ENCODE measurements around the gene CCDC144A. TPM values are rescaled to one million over a fixed set of nuclear protein-coding genes. Genes with fewer than 3 reads are reported as not detected.

The CCDC144A gene
- total RNA-seq, 2 experiments from 2014 or later, result 0.03 to 0.36 TPM

DNA sequence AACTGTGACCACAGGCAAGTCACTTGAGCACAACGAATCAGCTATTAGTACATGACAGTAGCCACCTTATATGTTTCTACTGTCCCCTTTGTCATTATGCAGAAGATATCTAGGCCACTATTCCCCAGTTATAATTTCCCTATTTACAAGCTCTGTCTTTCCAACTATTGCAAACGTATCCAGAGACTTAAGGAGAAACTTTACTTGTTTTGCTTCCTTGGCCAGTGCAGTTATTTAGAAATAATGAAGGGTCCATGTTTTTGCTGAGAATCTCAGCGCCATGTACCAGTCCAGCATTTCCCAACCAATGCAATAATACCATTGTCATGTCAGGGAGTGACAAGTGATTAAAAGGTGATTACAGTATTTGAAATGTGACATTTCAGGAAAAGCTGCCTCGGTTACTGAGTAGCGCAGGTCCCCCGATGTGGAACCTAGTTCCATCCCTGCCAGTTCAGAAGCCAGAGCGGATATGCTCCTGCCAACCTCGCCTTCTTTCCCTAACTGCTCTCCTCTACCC lies 37.1 kb upstream of the CCDC144A start:
- H3K27ac ChIP-seq (ENCODE audit: low read depth, low read length, poor library complexity, severe bottlenecking), result no peak overlapping the region
- no peaks in the 10 kb centered on the region for H4K20me1 ChIP-seq (ENCODE audit: insufficient read depth, low read length)
- no peaks in the 10 kb centered on the region for H3K79me2 ChIP-seq (ENCODE audit: insufficient read depth, low read depth, low read length)
- H3K36me3 ChIP-seq (ENCODE audit: insufficient read depth, low read length), result no peaks in the 10 kb centered on the region
- DNase-seq (ENCODE audit: low spot score), result peak; percentile 4
- H3K4me2 ChIP-seq (ENCODE audit: low read length), result peak overlapping the region; percentile 77
- TF ChIP-seq EZH2phosphoT487 (IDR thresholded peaks at IDR 0.05; ENCODE audit: borderline replicate concordance, low read depth, low read length), result no peak
- TF ChIP-seq, protein P1, sequence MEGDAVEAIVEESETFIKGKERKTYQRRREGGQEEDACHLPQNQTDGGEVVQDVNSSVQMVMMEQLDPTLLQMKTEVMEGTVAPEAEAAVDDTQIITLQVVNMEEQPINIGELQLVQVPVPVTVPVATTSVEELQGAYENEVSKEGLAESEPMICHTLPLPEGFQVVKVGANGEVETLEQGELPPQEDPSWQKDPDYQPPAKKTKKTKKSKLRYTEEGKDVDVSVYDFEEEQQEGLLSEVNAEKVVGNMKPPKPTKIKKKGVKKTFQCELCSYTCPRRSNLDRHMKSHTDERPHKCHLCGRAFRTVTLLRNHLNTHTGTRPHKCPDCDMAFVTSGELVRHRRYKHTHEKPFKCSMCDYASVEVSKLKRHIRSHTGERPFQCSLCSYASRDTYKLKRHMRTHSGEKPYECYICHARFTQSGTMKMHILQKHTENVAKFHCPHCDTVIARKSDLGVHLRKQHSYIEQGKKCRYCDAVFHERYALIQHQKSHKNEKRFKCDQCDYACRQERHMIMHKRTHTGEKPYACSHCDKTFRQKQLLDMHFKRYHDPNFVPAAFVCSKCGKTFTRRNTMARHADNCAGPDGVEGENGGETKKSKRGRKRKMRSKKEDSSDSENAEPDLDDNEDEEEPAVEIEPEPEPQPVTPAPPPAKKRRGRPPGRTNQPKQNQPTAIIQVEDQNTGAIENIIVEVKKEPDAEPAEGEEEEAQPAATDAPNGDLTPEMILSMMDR (conservative IDR thresholded peaks at IDR 0.05; ENCODE audit: low read length), result no peak
- intact Hi-C loops (cut with micrococcal nuclease; ENCODE audit: unreplicated experiment), result loop anchor here (5.0 to 10.0 kb wide), 2 partner anchors 118 to 584 kb away; partner anchors contain the start of gene FLCN
- H2AFZ ChIP-seq (ENCODE audit: low read length), result peak overlapping the region; percentile 91
- BruUV-seq (replicated peaks), result no TSS peak
- ChIA-PET POLR2A (interaction anchor here (0.8 kb wide), 1 partner anchor 22 kb away, joined by 3 read pairs; no protein-coding TSS in a partner anchor), CTCF (ENCODE audit: unreplicated experiment) (no interaction called here)
- peaks cover 6% of the 10 kb centered on the region for H3K4me1 ChIP-seq (ENCODE audit: insufficient read depth, low read length, poor library complexity, severe bottlenecking)
- H3K9me2 ChIP-seq (ENCODE audit: insufficient read depth, low read length), result no peaks in the 10 kb centered on the region
- 0 out of 2 replicates have a peak, but pooled peaks cover 8% of the 10 kb centered on the region for H3K9me3 ChIP-seq (ENCODE audit: low read length)
- H3K4me3 ChIP-seq (ENCODE audit: low read depth, low read length, poor library complexity, severe bottlenecking), result peak overlapping the region; percentile 84

DNA sequence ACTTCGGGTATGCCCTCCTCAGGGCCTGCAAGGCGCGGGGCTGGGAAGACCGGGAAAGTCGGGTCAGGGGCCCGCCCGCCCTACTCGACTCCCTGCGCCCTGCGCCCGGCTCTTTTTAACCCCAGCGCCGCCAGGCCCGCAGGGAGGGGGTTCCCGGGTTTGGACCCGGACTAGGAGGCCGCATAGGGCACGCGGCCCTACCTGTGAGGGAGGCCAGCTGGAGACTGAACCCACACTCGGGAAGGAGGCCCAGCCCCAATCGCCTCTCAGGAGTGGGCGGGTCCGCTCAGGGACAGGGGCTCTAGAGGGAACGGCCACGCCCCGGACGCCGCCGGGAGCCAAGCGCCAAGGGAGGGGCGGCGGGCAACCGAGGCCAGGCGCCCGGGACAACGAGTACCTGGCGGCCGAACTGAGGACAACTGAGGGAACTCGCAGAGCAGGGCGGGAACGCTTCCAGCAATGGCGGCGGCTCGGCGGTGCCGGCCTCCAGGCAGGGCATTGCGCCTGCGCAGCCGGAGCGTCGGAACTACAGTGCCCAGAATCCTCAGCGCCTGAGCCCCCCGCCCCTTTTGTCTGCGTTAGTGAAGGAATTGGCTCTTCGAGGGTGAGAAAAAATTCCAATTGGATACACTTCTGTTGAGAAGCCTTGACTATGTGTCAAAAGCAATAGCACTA lies 36.5 kb upstream of the CCDC144A start, which contains the start of gene ZNF624:
Gene ZNF624 (minus strand): TSS at position 484 of the 675 bp plus-strand sequence.
- H3K9me2 ChIP-seq (ENCODE audit: insufficient read depth, low read length), result no peaks in the 10 kb centered on the region
- peak within 1 kb of the TSS; percentile 91 for H2AFZ ChIP-seq (ENCODE audit: low read length)
- no TSS peak for BruUV-seq (replicated peaks)
- POLR2A ChIA-PET, result no interaction called here
- peak; percentile 93 for DNase-seq (ENCODE audit: low spot score)
- no peaks in the 10 kb centered on the region for H3K79me2 ChIP-seq (ENCODE audit: insufficient read depth, low read depth, low read length)
- intact Hi-C loops (cut with micrococcal nuclease; ENCODE audit: unreplicated experiment), result loop anchor here (5.0 to 10.0 kb wide), 2 partner anchors 119 to 584 kb away; partner anchors contain the start of gene FLCN
- 0 out of 2 replicates have a peak, but pooled peaks cover 8% of the 10 kb centered on the region for H3K9me3 ChIP-seq (ENCODE audit: low read length)
- CTCF ChIA-PET (ENCODE audit: unreplicated experiment), result no interaction called here
- H3K4me3 ChIP-seq (ENCODE audit: low read depth, low read length, poor library complexity, severe bottlenecking), result peak within 1 kb of the TSS; percentile 84
- peaks cover 6% of the 10 kb centered on the region for H3K4me1 ChIP-seq (ENCODE audit: insufficient read depth, low read length, poor library complexity, severe bottlenecking)
- no peaks in the 10 kb centered on the region for H3K36me3 ChIP-seq (ENCODE audit: insufficient read depth, low read length)
- TF ChIP-seq EZH2phosphoT487 (IDR thresholded peaks at IDR 0.05; ENCODE audit: borderline replicate concordance, low read depth, low read length), result no peak
- TF ChIP-seq, protein P1 (conservative IDR thresholded peaks at IDR 0.05; ENCODE audit: low read length), result no peak
- H3K4me2 ChIP-seq (ENCODE audit: low read length), result peak within 1 kb of the TSS; percentile 77
- peak within 1 kb of the TSS; percentile 38 for H3K27ac ChIP-seq (ENCODE audit: low read depth, low read length, poor library complexity, severe bottlenecking)
- H4K20me1 ChIP-seq (ENCODE audit: insufficient read depth, low read length), result no peaks in the 10 kb centered on the region

DNA sequence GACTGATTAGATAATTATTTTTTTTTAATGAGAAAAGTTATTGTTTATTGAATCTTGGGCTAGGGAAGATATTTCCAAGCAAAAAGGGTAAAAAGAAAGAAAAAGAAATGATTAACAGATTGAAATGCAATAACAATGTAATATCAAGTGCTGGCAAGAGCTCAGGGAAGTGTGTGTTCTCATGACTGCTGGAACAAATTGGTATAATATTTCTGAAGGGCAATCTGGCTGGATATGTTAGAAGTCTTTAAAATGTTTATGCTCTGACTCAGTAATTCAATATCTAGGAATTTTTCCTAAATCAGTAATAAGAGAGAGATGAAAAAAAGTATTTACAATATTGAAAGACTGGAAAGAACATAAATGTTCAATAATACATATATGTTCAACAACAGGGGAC lies 28.8 kb upstream of the CCDC144A start:
- no peak overlapping the region for H2AFZ ChIP-seq (ENCODE audit: low read length)
- H3K4me1 ChIP-seq (ENCODE audit: insufficient read depth, low read length, poor library complexity, severe bottlenecking), result no peaks in the 10 kb centered on the region
- H3K27ac ChIP-seq (ENCODE audit: low read depth, low read length, poor library complexity, severe bottlenecking), result no peak overlapping the region
- H3K4me3 ChIP-seq (ENCODE audit: low read depth, low read length, poor library complexity, severe bottlenecking), result no peak overlapping the region
- no peaks in the 10 kb centered on the region for H3K9me2 ChIP-seq (ENCODE audit: insufficient read depth, low read length)
- no peak for TF ChIP-seq EZH2phosphoT487 (IDR thresholded peaks at IDR 0.05; ENCODE audit: borderline replicate concordance, low read depth, low read length)
- TF ChIP-seq, protein P1 (conservative IDR thresholded peaks at IDR 0.05; ENCODE audit: low read length), result no peak
- POLR2A ChIA-PET, result no interaction called here
- no peak for DNase-seq (ENCODE audit: low spot score)
- no peaks in the 10 kb centered on the region for H3K79me2 ChIP-seq (ENCODE audit: insufficient read depth, low read depth, low read length)
- no TSS peak for BruUV-seq (replicated peaks)
- intact Hi-C loops (cut with micrococcal nuclease; ENCODE audit: unreplicated experiment), result no loop called here
- H3K4me2 ChIP-seq (ENCODE audit: low read length), result no peak overlapping the region
- no peaks in the 10 kb centered on the region for H3K36me3 ChIP-seq (ENCODE audit: insufficient read depth, low read length)
- CTCF ChIA-PET (ENCODE audit: unreplicated experiment), result no interaction called here
- no peaks in the 10 kb centered on the region for H4K20me1 ChIP-seq (ENCODE audit: insufficient read depth, low read length)
- no peaks in the 10 kb centered on the region for H3K9me3 ChIP-seq (ENCODE audit: low read length)

Measured in OCI-LY7 (cell line).